B cell (primary cell): ENCODE results near the gene SGTA. TPM values are rescaled to one million over a fixed set of nuclear protein-coding genes. Genes with fewer than 3 reads are reported as not detected.

Experiments
- ATAC-seq: fragments of 200-7000 bp; cut with Tn5 transposase; one replicate; pipeline ENCODE4 v1.10.0; 2021; ENCODE audit warnings: low read depth, mild to moderate bottlenecking, moderate number of reproducible peaks, moderate library complexity
- CTCF ChIA-PET: fragments of 350-600 bp; sonication (Branson Sonifier 250); formaldehyde crosslinking; loops from one replicate; lab custom pipeline; 2021; ENCODE audit warnings: antibody characterized with exemption, inconsistent platforms; lab: Charles Lee
- POLR2A ChIA-PET: fragments of 350-600 bp; sonication (Branson Sonifier 250); formaldehyde crosslinking; loops from one replicate; lab custom pipeline; 2021; ENCODE audit warnings: antibody characterized with exemption; lab: Charles Lee
- DNase-seq: peaks from one replicate; pipeline ENCODE4 v3.0.0; 2013
- H2AFZ ChIP-seq: 2 replicates; pipeline ENCODE4 v1.6.1; 2012; ENCODE audit warnings: mild to moderate bottlenecking, low read depth, low read length; ENCODE audit not compliant: insufficient read depth, poor library complexity, severe bottlenecking
- H3K27ac ChIP-seq, 2 donors: 1 replicate in 1 of 2; 2 replicates in 1 of 2; pipeline ENCODE4 v1.5.1; 2012 to 2013; ENCODE audit warnings: low read length in 2 of 2, mild to moderate bottlenecking in 2 of 2, moderate library complexity in 1 of 2
- H3K27me3 ChIP-seq, 4 experiments: fragments of 200-600 bp in 1 of 4; sonication (generic) in 1 of 4; replicated peaks in 1 of 4; 1 replicate in 2 of 4; 2 replicates in 2 of 4; pipeline versions ENCODE4 v1.6.1 to v1.7.0; 2013 to 2016; ENCODE audit warnings: low read length in 3 of 4, mild to moderate bottlenecking in 2 of 4, mixed read lengths in 1 of 4, moderate library complexity in 1 of 4; ENCODE audit not compliant: insufficient read depth in 4 of 4, control insufficient read depth in 3 of 4; ENCODE audit errors: control extremely low read depth in 1 of 4
- H3K36me3 ChIP-seq, 2 experiments: replicated peaks in 1 of 2; 1 replicate in 1 of 2; 2 replicates in 1 of 2; pipeline versions ENCODE4 v1.6.1 to v1.7.1; 2013; ENCODE audit warnings: low read length in 1 of 2; ENCODE audit not compliant: insufficient read depth in 2 of 2, control insufficient read depth in 1 of 2; ENCODE audit errors: control extremely low read depth in 1 of 2, extremely low read depth in 1 of 2
- H3K4me1 ChIP-seq, 2 donors: fragments of 200-600 bp in 1 of 2; sonication (generic) in 1 of 2; 1 replicate in 1 of 2; 2 replicates in 1 of 2; pipeline versions ENCODE4 v1.5.1 to v1.6.1; 2013 to 2017; ENCODE audit warnings: low read length in 2 of 2; ENCODE audit not compliant: control insufficient read depth in 2 of 2, insufficient read depth in 2 of 2
- H3K4me2 ChIP-seq: replicated peaks from 2 replicates; pipeline ENCODE3; 2012; ENCODE audit warnings: mild to moderate bottlenecking, low read depth, low read length; ENCODE audit not compliant: poor library complexity, severe bottlenecking
- H3K4me3 ChIP-seq, 5 experiments: fragments of 200-600 bp in 1 of 5; sonication (generic) in 1 of 5; 1 replicate in 3 of 5; 2 replicates in 2 of 5; pipeline versions ENCODE4 v1.5.1 to v1.7.0; 2011 to 2016; ENCODE audit warnings: low read length in 4 of 5, mild to moderate bottlenecking in 4 of 5, low read depth in 2 of 5, control low read depth in 1 of 5, moderate library complexity in 1 of 5; ENCODE audit not compliant: insufficient read depth in 1 of 5; ENCODE audit errors: control extremely low read depth in 1 of 5, extremely low read depth in 1 of 5
- H3K79me2 ChIP-seq: fragments of 200-600 bp; sonication (generic); one replicate; pipeline ENCODE4 v1.6.0; 2016; ENCODE audit warnings: low read length; ENCODE audit not compliant: control insufficient read depth, insufficient read depth
- H3K9ac ChIP-seq: fragments of 200-600 bp; sonication (generic); 2 replicates; pipeline ENCODE4 v1.6.1; 2017; ENCODE audit warnings: mild to moderate bottlenecking, low read length, moderate library complexity
- H3K9me3 ChIP-seq, 3 donors: one replicate each; pipeline versions ENCODE4 v1.6.1 to v1.7.1; 2013; ENCODE audit warnings: low read length in 2 of 3; ENCODE audit not compliant: control insufficient read depth in 2 of 3, insufficient read depth in 1 of 3; ENCODE audit errors: control extremely low read depth in 1 of 3
- H4K20me1 ChIP-seq: 2 replicates; pipeline ENCODE4 v1.6.0; 2012; ENCODE audit warnings: mild to moderate bottlenecking, low read length; ENCODE audit not compliant: insufficient read depth, control insufficient read depth, poor library complexity, severe bottlenecking
- H3K27ac Mint-ChIP-seq: one replicate; pipeline ENCODE4 v1.8.0; 2021; ENCODE audit warnings: mixed read lengths
- H3K27me3 Mint-ChIP-seq: one replicate; pipeline ENCODE4 v1.8.0; 2021; ENCODE audit warnings: mixed read lengths
- H3K4me1 Mint-ChIP-seq: one replicate; pipeline ENCODE4 v1.8.0; 2021; ENCODE audit warnings: mixed read lengths
- H3K4me3 Mint-ChIP-seq: one replicate; pipeline ENCODE4 v1.8.0; 2021; ENCODE audit warnings: mixed read lengths
- H3K9me3 Mint-ChIP-seq: one replicate; pipeline ENCODE4 v1.8.0; 2022; ENCODE audit warnings: mixed read lengths; ENCODE audit not compliant: insufficient read depth
- EZH2 ChIP-seq: IDR thresholded peaks from 2 replicates; pipeline ENCODE4 v1.6.1; 2012; ENCODE audit warnings: borderline replicate concordance, low read depth, mild to moderate bottlenecking, moderate library complexity, low read length; ENCODE audit not compliant: insufficient read depth, poor library complexity, severe bottlenecking
- WGBS: methylation state at CpG from one replicate; pipeline ENCODE4 v1.1.5; 2013; ENCODE audit warnings: missing lambda C conversion rate; ENCODE audit not compliant: insufficient coverage; 5-methylcytosine and 5-hydroxymethylcytosine counted together
- intact Hi-C: fragments of 100-400 bp; cut with micrococcal nuclease; formaldehyde crosslinking; loops from one replicate; pipeline ENCODE4 v1.10.0; 2022
- polyA plus RNA-seq: library from polyadenylated mRNA; depleted of rRNA; stranded (reverse); fragments of >200 nt; gene quantifications from 2 replicates; pipeline ENCODE4 v1.2.3, GENCODE V29; 2012
- total RNA-seq, 2 donors: library from RNA; stranded (reverse); fragments of 120-200 nt in 1 of 2; gene quantifications; 1 replicate in 1 of 2; 2 replicates in 1 of 2; pipeline versions ENCODE4 v1.2.3 to v1.2.4, GENCODE V29; 2013 to 2022
- TF ChIP-seq, protein P1 (sequence below): fragments of 200-600 bp; IDR thresholded peaks from one replicate; pipeline ENCODE4 v1.8.0; 2022; ENCODE audit warnings: antibody characterized with exemption, mild to moderate bottlenecking

Gene SGTA
- total and polyA plus RNA-seq, 2 donors (not counting 1 experiment from before 2014, with no cell fraction given) = 36.6 to 42.0 TPM

- DNase-seq (no peak), ATAC-seq (no peak)
- 89% methylated on average over 19 of the region's 27 CpGs for WGBS
- TF ChIP-seq, protein P1, sequence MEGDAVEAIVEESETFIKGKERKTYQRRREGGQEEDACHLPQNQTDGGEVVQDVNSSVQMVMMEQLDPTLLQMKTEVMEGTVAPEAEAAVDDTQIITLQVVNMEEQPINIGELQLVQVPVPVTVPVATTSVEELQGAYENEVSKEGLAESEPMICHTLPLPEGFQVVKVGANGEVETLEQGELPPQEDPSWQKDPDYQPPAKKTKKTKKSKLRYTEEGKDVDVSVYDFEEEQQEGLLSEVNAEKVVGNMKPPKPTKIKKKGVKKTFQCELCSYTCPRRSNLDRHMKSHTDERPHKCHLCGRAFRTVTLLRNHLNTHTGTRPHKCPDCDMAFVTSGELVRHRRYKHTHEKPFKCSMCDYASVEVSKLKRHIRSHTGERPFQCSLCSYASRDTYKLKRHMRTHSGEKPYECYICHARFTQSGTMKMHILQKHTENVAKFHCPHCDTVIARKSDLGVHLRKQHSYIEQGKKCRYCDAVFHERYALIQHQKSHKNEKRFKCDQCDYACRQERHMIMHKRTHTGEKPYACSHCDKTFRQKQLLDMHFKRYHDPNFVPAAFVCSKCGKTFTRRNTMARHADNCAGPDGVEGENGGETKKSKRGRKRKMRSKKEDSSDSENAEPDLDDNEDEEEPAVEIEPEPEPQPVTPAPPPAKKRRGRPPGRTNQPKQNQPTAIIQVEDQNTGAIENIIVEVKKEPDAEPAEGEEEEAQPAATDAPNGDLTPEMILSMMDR = no peak
- TF ChIP-seq EZH2 = no peak
- Mint-ChIP-seq H3K27me3 (no peaks in the 10 kb centered on the region), H3K4me3 (no peak overlapping the region), H3K4me1 (no peaks in the 10 kb centered on the region), H3K9me3 (no peaks in the 10 kb centered on the region), H3K27ac (no peak overlapping the region)
- H3K9ac ChIP-seq = no peak overlapping the region
- no peaks in the 10 kb centered on the region for H4K20me1 ChIP-seq
- H3K4me1 ChIP-seq = no peaks in the 10 kb centered on the region
- H3K27me3 ChIP-seq = no peaks in the 10 kb centered on the region
- ChIA-PET POLR2A (no interaction called here), CTCF (no interaction called here)
- no peaks in the 10 kb centered on the region for H3K9me3 ChIP-seq
- H3K4me3 ChIP-seq = no peak overlapping the region
- intact Hi-C loops = no loop called here
- no peak overlapping the region for H3K27ac ChIP-seq
- H3K4me2 ChIP-seq = no peak overlapping the region
- no peak overlapping the region for H2AFZ ChIP-seq
- peaks cover 0 to 30% of the 10 kb centered on the region in 2 experiments for H3K36me3 ChIP-seq
- H3K79me2 ChIP-seq = peaks cover 5% of the 10 kb centered on the region
Observed at GRCh38 chr19:2804156-2805004, 21.3 kb upstream of the SGTA start.

DNA sequence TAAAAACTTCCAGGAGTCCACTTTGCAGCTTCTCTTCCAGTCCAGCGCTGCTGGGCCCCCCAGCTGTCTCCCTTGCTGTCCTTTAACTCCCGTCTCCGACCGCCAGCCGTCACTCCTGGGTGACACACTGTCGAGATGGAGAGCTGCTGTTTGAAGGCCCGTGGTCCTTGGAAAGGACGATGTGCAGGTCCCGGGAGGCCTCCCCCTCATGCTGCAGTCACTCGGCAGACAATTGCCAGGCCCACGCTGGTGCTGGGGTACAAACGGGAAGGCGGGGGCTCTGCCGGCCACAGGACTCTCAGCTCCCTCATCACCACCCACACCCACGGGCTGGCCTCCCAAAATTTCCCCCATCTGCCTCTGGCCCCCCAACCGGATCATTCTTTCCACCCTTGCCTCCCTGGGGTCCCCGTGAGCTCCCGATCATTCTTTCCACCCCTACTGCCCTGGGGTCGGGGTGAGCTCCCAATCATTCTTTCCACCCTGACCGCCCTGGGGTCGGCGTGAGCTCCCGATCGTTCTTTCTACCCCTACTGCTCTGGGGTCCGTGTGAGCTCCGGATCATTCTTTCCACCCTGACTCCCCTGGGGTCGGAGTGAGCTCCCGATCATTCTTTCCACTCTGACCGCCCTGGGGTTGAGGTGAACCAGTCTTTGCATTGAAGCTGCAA is 20.5 kb upstream of the SGTA start:
- 94% methylated on average over 27 of the region's 29 CpGs for WGBS
- H3K4me1 ChIP-seq = no peaks in the 10 kb centered on the region
- CTCF ChIA-PET = no interaction called here

More for the DNA sequence above, 20.5 kb upstream of the SGTA start:
- H3K27me3 Mint-ChIP-seq = no peaks in the 10 kb centered on the region
- no peak overlapping the region for H3K9ac ChIP-seq
- ATAC-seq (no peak), DNase-seq (no peak)
- H3K4me3 ChIP-seq = no peak overlapping the region
- intact Hi-C loops = no loop called here
- H3K4me1 Mint-ChIP-seq = no peaks in the 10 kb centered on the region
- H3K9me3 ChIP-seq = no peaks in the 10 kb centered on the region
- no peak overlapping the region for H3K27ac Mint-ChIP-seq
- H2AFZ ChIP-seq = no peak overlapping the region
- peaks cover 0 to 25% of the 10 kb centered on the region in 2 experiments for H3K36me3 ChIP-seq
- H3K4me2 ChIP-seq = no peak overlapping the region
- H3K27ac ChIP-seq = no peak overlapping the region
- no peaks in the 10 kb centered on the region for H3K9me3 Mint-ChIP-seq
- H3K79me2 ChIP-seq = peaks cover 5% of the 10 kb centered on the region
- no peaks in the 10 kb centered on the region for H4K20me1 ChIP-seq
- TF ChIP-seq EZH2 = no peak
- TF ChIP-seq, protein P1 = no peak
- no peaks in the 10 kb centered on the region for H3K27me3 ChIP-seq
- no peak overlapping the region for H3K4me3 Mint-ChIP-seq
- POLR2A ChIA-PET = no interaction called here
